ENCODE results near the gene WDTC1. TPM values are rescaled to one million over a fixed set of nuclear protein-coding genes. Genes with fewer than 3 reads are reported as not detected.
A peak's percentile ranks its signal among the peaks of the same experiment; 100 is the strongest.
"Not testable (repeated sequence)": the region's sequence is repeated elsewhere in the genome, so short reads cannot be mapped to it uniquely, and the experiment has no call there.

Gene WDTC1
- total RNA-seq, 1 donor from 2014 or later: 36.2 TPM

DNA sequence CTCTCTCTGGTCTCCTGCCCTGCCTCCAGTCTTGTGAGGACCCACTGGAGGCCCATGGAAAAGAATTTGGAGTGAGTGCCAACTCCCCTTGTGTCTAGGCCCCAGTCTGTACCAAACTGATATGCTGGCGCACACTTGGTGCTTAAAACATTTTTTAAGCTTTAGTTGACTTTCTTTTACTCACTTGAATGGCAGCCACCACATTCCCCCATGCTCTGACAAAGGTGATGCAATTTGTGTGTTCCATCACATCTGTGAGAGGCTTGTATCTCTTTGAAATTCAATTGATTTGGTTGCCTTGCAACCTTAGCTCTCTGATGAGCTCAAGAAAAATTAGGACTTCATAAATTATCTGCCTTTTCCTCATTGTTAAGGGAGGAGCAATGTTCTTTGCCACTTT lies 30.5 kb upstream of the WDTC1 start:
- intact Hi-C loops (cut with DNase I): no loop called here
- no peaks in the 10 kb centered on the region for H3K27me3 ChIP-seq
- H3K9me3 ChIP-seq: no peaks in the 10 kb centered on the region
- no peaks in the 10 kb centered on the region for H3K4me1 ChIP-seq
- no peak overlapping the region for H3K4me3 ChIP-seq
- no peak for DNase-seq (ENCODE audit: low spot score in 2 of 2)
- H3K27ac ChIP-seq: no peak overlapping the region
- no peaks in the 10 kb centered on the region for H3K36me3 ChIP-seq
- TF ChIP-seq CTCF (IDR thresholded peaks at IDR 0.05): no peak

DNA sequence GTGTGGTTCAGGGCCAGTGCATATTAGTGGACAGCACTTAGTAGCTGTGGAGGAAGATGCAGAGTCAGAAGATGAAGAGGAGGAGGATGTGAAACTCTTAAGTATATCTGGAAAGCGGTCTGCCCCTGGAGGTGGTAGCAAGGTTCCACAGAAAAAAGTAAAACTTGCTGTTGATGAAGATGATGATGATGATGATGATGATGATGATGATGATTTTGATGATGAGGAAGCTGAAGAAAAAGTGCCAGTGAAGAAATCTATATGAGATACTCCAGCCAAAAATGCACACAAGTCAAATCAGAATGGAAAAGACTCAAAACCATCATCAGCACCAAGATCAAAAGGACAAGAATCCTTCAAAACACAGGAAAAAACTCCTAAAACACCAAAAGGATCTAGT lies 27.2 kb upstream of the WDTC1 start:
- intact Hi-C loops (cut with DNase I); H3K4me3 ChIP-seq; H3K9me3 ChIP-seq; H3K36me3 ChIP-seq; H3K27me3 ChIP-seq; H3K4me1 ChIP-seq; DNase-seq (ENCODE audit: low spot score in 2 of 2); H3K27ac ChIP-seq: not testable (repeated sequence)

GRCh38 chr1:27208143-27208850 lies 26.1 kb upstream of the WDTC1 start:
- H3K4me3 ChIP-seq; H3K27me3 ChIP-seq; H3K27ac ChIP-seq; H3K36me3 ChIP-seq; intact Hi-C loops (cut with DNase I); H3K4me1 ChIP-seq; H3K9me3 ChIP-seq: not testable (repeated sequence)
- DNase-seq (ENCODE audit: low spot score in 2 of 2): peak in 1 of 2 donors; percentile 7

GRCh38 chr1:27216466-27216865 lies 18.0 kb upstream of the WDTC1 start:
- TF ChIP-seq CTCF (IDR thresholded peaks at IDR 0.05): no peak
- Histone ChIP-seq H3K9me3 (no peaks in the 10 kb centered on the region), H3K4me3 (no peak overlapping the region), H3K27me3 (no peaks in the 10 kb centered on the region), H3K36me3 (no peaks in the 10 kb centered on the region), H3K27ac (no peak overlapping the region), H3K4me1 (no peaks in the 10 kb centered on the region)
- intact Hi-C loops (cut with DNase I): no loop called here
- DNase-seq (ENCODE audit: low spot score in 2 of 2): no peak

DNA sequence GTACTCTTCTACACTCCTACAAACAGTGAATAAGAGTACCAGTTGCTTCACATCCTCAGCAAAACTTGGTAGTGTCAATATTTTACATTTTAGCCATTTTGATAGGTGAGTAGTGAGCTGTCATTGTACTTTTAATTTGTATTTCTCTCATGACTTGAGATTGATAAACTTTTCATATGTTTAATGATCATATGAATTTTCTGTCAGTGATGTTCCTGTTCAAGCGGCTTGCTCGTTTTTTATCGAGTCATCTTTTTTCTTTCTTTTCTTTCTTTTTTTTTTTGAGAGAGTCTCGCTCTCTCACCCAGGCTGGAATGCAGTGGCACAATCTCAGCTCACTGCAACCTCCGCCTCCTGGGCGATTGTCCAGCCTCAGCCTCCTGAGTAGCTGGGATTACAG lies 17.0 kb upstream of the WDTC1 start:
- intact Hi-C loops (cut with DNase I): no loop called here
- no peaks in the 10 kb centered on the region for H3K27me3 ChIP-seq
- no peaks in the 10 kb centered on the region for H3K36me3 ChIP-seq
- no peak for TF ChIP-seq CTCF (IDR thresholded peaks at IDR 0.05)
- H3K27ac ChIP-seq: no peak overlapping the region
- no peaks in the 10 kb centered on the region for H3K9me3 ChIP-seq
- no peak overlapping the region for H3K4me3 ChIP-seq
- DNase-seq (ENCODE audit: low spot score in 2 of 2): no peak
- H3K4me1 ChIP-seq: no peaks in the 10 kb centered on the region

DNA sequence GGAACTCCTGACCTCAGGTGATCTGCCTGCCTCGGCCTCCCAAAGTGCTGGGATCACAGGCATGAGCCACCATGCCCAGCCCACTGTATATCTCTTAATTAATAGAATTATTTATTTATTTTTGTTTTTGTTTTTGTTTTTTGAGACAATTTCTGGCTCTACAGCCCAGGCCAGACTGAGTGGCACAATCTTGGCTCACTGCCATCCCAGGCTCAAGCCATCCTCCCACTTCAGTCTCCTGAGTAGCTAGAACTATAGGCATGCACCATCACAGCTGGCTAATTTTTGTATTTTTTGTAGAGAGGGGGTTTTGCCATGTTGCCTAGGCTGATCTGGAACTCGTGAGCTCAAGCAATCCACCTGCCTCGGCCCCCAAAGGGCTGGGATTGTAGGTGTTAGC lies 15.7 kb upstream of the WDTC1 start:
- Histone ChIP-seq H3K27me3 (no peaks in the 10 kb centered on the region), H3K4me1 (no peaks in the 10 kb centered on the region), H3K9me3 (no peaks in the 10 kb centered on the region), H3K27ac (no peak overlapping the region), H3K4me3 (no peak overlapping the region), H3K36me3 (no peaks in the 10 kb centered on the region)
- no peak for TF ChIP-seq CTCF (IDR thresholded peaks at IDR 0.05)
- no peak for DNase-seq (ENCODE audit: low spot score in 2 of 2)
- intact Hi-C loops (cut with DNase I): no loop called here

GRCh38 chr1:27220096-27220495 lies 14.3 kb upstream of the WDTC1 start:
- Histone ChIP-seq H3K4me3 (no peak overlapping the region), H3K4me1 (no peaks in the 10 kb centered on the region), H3K9me3 (no peaks in the 10 kb centered on the region), H3K36me3 (no peaks in the 10 kb centered on the region), H3K27me3 (no peaks in the 10 kb centered on the region), H3K27ac (no peak overlapping the region)
- intact Hi-C loops (cut with DNase I): no loop called here
- DNase-seq (ENCODE audit: low spot score in 2 of 2): no peak
- no peak for TF ChIP-seq CTCF (IDR thresholded peaks at IDR 0.05)

GRCh38 chr1:27220702-27221497 lies 13.5 kb upstream of the WDTC1 start:
- H3K27ac ChIP-seq; intact Hi-C loops (cut with DNase I); H3K4me3 ChIP-seq; DNase-seq (ENCODE audit: low spot score in 2 of 2); H3K27me3 ChIP-seq; H3K36me3 ChIP-seq; H3K4me1 ChIP-seq; H3K9me3 ChIP-seq: not testable (repeated sequence)
